MV-4-11 (cell line): ENCODE data around the gene ACSF3.
A peak's percentile ranks its signal among the peaks of the same experiment; 100 is the strongest.

Source experiments
- DNase-seq: peaks from one replicate; lab custom pipeline; 2025; lab: John Stamatoyannopoulos, UW

The ACSF3 gene

DNA sequence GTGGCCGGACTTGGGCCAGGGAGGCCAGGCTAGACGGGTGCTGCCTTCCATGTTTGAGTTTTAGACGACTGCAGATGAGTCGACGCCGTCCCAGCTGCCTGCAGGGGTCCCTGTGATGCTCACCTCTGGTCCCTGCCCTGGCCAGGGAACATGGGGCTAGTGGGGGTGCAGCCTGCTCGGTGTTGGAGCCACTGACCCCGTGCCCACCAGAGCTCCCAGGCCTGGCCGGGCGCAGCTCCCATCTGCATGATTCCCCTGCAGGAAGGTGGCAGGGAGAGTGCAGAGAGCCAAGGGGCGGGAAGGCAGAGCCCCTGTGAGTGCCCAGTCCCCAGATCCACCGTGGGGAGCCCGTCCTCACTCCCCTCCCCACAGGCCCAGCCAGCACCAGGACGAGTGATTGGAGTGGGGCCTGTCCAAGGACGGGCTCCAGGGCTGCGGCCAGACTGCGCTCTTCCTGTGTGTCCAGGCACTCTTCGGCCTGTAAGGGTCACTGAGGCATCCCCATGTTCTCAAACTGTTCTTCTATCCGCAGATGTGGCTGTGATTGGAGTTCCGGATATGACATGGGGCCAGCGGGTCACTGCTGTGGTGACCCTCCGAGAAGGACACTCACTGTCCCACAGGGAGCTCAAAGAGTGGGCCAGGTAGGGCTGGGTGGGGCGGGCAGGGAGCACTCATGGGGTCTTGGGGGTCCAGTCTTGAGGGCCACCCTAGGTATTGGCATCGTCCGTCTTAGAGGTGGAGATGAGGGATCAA is 51.9 kb downstream of the ACSF3 start:
- no peak for DNase-seq

DNA sequence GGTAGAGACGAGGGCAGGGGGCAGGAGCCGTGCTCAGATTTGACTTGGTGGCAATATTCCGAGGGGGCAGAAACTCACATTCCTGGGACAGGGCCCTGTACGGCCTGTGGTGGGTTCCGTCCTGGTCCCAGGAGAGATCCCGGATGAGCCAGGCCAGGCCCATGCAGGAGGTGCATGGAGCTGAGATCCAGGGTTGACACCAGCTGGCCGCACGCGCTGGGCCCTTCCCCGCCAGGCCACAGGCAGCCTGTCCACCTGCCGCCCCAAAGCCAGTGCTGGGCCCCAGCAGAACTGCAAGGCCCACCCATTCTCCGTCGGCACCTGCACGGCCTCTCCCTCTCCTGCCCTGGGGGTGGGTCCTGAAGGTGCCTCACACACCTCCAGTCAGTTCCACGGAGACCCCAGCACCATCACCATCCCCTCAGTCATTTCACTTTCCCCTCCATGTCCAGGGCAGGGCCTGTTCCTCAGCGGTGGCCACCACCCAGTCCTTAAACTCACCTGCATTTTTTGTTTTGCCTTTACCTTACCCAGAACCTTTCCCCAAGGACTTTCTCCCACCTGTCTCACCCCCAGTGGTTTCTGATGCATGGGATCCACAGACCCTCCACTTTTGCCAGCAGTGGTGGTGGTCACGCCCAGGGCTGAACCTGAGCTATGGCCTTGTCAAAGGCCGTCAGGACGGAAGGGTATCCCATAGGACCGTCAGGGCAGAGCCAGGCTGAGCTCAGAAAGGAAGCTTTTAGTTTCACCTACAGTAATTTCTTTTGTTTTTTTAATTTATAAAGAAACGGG is 52.8 kb downstream of the ACSF3 start:
- DNase-seq, result no peak

GRCh38 chr16:89147085-89147817 is 53.6 kb downstream of the ACSF3 start:
- no peak for DNase-seq

DNA sequence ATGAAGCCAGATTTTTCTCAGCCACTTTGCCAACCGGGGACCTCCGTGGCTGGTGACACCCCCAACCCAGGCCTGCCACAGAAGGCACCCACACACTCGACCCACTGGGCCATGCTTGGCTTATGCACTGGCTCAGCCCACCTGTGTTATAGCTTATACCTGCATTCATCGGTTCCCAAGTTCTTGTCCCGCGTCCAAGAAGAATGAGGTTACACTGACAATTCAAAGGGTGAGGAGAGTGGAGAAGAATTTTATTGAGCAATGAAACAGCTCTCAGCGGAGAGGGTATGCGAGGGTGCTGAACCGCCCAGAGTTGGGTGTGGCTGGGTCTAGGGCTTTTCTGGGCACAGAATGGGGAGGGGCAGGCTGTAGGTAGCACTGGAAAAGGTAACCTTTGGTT is 55.7 kb downstream of the ACSF3 start:
- DNase-seq, result no peak

DNA sequence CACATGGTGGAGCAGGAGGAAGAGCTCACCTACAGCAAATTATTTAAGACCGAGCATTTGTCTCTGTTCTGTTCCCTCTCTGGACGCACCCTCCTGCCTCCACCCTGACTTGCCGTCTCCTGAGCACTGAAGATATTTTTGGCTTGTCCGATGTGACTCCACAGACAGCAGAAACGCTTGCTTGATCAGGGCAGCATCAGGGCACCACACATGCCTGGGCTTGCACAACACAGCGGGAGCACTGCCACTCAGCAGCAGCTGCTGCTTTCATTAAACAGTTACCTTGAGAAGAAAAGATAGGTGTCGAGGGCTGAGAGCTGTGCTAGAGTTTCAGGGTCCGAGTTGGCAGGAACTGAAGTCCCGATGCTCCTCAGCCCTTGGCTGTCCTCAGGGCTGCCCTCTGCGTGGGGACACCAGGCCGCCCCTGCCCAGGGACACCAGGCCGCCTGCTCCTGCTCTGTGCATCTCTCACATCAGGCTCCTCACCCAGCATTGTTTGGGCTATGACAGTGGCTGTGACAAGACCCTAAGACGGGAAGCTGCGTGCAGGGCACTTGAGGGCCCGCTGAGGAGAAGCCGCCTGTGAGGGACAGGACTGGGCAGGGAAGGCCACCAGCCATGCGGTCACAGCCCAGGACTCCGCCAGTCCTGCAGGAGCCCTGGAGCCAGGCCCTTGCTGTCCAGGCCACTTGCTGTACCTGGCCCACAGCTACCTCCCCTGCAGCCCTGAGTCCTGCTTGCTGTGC is 56.6 kb downstream of the ACSF3 start:
- no peak for DNase-seq

DNA sequence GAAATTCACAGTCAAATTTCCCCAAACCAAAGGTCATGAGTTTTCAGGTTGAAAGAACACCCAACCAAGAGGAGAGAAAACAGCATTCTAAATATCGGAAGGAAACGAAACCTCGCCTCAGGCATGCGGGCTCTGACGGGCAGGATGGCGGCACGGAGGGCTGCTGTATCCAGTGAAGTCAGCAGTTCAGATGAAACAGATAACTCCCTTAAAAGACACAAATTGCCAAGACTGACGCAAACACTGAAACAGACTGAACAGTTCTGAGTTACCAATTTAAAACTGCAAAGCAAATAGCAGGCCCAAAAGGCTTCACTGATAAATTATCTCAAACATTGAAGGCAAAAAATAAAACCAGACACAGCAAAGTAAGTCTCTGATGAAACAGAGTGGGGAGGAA is 57.3 kb downstream of the ACSF3 start:
- DNase-seq, result no peak

GRCh38 chr16:89152831-89153700 is 59.4 kb downstream of the ACSF3 start:
- peak; percentile 55 for DNase-seq

GRCh38 chr16:89153848-89154271 is 60.2 kb downstream of the ACSF3 start:
- DNase-seq, result no peak

GRCh38 chr16:89154390-89155183 is 60.9 kb downstream of the ACSF3 start:
- no peak for DNase-seq

DNA sequence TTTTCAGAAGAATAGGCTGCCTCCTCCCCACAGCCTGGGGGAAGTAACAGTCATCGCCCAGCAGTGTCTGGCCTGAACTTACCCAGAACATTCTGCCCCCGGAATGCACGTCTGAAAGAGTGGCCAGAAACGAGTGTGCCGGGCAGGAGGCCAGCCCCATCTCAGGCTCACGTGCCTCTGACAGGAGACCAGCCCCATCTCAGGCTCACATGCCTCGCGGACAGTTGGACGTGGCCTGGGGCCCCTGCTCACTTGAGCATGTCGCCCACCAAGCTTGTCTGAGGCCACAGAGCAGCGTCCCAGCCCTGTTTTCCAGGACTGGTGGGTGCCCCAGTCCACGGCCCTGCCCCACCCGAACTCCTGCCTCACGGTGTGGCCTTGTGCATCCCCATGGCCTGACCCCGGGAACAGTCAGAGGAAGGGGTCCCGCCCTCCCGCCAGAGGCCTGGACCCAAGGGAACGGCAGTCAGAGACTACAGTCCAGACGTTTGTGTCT is 61.6 kb downstream of the ACSF3 start:
- no peak for DNase-seq

- peak; percentile 51 for DNase-seq
These were observed 62.4 kb downstream of the ACSF3 start for GRCh38 chr16:89155851-89156739.

DNA sequence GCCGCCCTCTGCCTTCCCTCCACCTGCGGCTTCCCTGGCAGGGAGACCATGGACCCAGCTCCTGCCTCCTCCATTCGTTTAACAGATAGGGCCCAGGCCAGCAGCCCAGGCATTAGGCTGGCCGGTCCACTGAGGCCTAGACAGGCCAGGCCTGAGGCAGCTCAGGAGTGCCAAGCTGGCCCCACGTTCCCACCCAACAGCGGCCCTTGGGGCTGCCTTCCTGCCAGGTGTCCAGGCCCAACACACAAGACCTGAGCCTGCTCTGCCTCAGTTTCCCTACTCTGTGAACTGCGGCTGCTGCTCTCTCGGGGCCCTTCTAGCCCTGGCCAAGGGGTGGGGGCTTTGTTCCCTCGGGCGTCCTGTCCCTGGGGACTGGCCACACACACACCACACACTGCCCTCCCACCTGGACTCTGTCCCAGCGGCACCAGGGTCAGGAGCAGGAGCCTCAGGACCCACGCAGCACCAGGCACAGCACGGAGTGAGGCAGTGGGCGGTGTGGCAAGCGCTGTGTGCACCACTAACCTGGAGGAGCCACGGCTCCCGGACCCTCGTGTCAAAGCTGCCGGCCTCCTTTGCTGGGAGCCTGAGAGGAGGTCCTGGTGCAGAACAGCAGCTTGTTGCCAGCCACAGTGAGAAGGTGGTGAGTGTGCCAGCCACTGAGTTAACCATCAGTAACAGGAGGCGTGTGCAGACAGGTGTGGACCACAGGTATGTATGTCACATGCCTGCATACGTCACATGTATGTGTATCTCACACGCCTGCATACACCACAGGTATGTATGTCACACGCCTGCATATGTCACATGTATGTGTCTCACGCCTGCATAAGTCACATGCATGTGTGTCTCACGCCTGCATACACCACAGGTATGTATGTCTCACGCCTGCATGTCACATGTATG is 63.3 kb downstream of the ACSF3 start:
- no peak for DNase-seq

DNA sequence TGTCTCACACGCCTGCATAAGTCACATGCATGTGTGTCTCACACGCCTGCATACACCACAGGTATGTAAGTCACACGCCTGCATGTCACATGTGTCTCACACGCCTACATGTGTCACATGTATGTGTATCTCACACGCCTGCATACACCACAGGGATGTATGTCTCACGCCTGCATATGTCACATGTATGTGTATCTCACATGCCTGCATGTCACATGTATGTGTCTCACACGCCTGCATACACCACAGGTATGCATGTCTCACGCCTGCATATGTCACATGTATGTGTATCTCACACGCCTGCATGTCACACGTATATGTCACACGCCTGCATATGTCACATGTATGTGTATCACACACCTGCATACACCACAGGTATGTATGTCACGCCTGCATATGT is 64.1 kb downstream of the ACSF3 start:
- no peak for DNase-seq

- DNase-seq, result no peak
These were observed 65.6 kb downstream of the ACSF3 start for GRCh38 chr16:89159066-89159849.

DNA sequence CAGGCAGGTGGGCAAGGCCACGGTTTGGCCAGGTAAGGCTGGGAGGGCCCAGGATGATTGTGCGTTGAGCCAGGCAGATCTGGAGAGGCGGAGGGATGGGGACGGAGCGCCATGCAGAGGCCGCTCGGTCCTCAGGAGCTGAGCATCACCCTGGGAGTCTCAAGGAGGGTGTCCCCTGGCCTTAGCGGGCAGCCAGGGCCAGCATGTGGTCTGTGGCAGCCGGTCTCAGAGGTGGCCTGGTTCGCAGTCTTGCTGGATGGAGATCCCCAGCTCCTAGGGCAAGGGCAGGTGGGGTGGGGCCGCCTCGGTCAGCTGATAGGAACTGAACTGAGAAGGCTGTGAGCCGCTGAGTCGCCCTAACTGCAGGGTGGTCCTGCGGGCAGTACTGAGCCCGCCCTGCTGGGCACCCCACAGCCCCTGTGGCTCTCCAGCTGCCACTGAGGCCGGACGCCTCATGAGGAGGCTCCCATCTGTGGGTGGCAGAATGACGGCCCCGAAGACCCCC is 66.2 kb downstream of the ACSF3 start:
- no peak for DNase-seq

- DNase-seq, result no peak
These were observed 67.5 kb downstream of the ACSF3 start for GRCh38 chr16:89160977-89161701.
